MM.1S (cell line): Measurements from ENCODE around the gene CCSER1.

Experiments
- CTCF ChIP-seq: fragments of 300-600 bp; sonication (generic); IDR thresholded peaks from 2 replicates; pipeline ENCODE4 v1.5.1; 2016; ENCODE audit warnings: antibody characterized with exemption, low read length, mixed read lengths
- EZH2 ChIP-seq: fragments of 300-600 bp; sonication (generic); optimal IDR thresholded peaks from 2 replicates; pipeline ENCODE3; 2017; ENCODE audit warnings: low read depth, mild to moderate bottlenecking, antibody characterized with exemption, low read length, mixed read lengths

- TF ChIP-seq CTCF: no peak
- TF ChIP-seq EZH2: no peak
Observed at GRCh38 chr4:91212211-91212610, 1085.0 kb downstream of the CCSER1 start.
